GM08714 (cell line): ENCODE data around the gene FUT1.

ENCODE experiments used
- H3K4me3 ChIP-seq: fragments of 200-500 bp; sonication (Bioruptor generic); 2 replicates; pipeline ENCODE4 v1.5.1; 2014; ENCODE audit warnings: mild to moderate bottlenecking, low read length, inconsistent platforms
- ZNF274 ChIP-seq: IDR thresholded peaks from 2 replicates; pipeline ENCODE4 v1.6.1; 2012; ENCODE audit warnings: mild to moderate bottlenecking, low read depth, low read length

FUT1 gene

GRCh38 chr19:48702701-48703100 lies 49.7 kb downstream of the FUT1 start:
- no peak for TF ChIP-seq ZNF274
- H3K4me3 ChIP-seq = no peak overlapping the region

DNA sequence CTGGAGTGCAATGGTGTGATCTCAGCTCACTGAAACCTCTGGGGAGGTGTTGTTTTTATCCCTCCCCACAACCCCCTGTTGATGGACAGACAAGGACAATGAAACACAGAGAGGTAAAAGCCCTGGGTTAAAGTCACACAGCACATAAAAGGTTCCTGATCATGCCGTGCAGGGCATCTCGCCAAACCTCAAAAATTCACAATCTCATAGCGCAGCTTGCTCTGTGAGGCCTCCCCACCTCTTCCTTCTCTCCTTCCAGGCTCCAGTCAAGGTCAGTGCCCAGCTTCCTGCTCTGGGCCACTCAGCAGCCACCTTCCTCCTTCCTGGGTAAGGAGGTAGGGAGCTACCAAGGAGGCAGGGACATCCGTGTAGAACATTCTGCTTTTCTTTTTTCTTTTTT lies 54.4 kb downstream of the FUT1 start:
- no peak for TF ChIP-seq ZNF274
- no peak overlapping the region for H3K4me3 ChIP-seq
